KG1 (cell line): Measurements from ENCODE around the gene FCRL5.
"Not testable (repeated sequence)": the region's sequence is repeated elsewhere in the genome, so short reads cannot be mapped to it uniquely, and the experiment has no call there.

Experiments used
- DNase-seq: peaks from one replicate; lab custom pipeline; 2025; lab: John Stamatoyannopoulos, UW

Gene FCRL5

GRCh38 chr1:157487504-157487903 is 64.8 kb downstream of the FCRL5 start:
- no peak for DNase-seq

GRCh38 chr1:157487096-157487495 is 65.2 kb downstream of the FCRL5 start:
- no peak for DNase-seq

- DNase-seq: not testable (repeated sequence)
These were observed 65.9 kb downstream of the FCRL5 start for GRCh38 chr1:157486400-157486799.

- DNase-seq: no peak
These were observed 66.5 kb downstream of the FCRL5 start for GRCh38 chr1:157485793-157486192.

- DNase-seq: no peak
These were observed 67.7 kb downstream of the FCRL5 start for GRCh38 chr1:157484573-157484972.

- no peak for DNase-seq
These were observed 68.7 kb downstream of the FCRL5 start for GRCh38 chr1:157483635-157484034.

GRCh38 chr1:157482717-157483116 is 69.6 kb downstream of the FCRL5 start:
- DNase-seq: no peak

- DNase-seq: no peak
These were observed 70.1 kb downstream of the FCRL5 start for GRCh38 chr1:157482174-157482573.

- DNase-seq: no peak
These were observed 74.3 kb downstream of the FCRL5 start for GRCh38 chr1:157478030-157478429.

- no peak for DNase-seq
These were observed 74.9 kb downstream of the FCRL5 start for GRCh38 chr1:157477419-157477818.

- DNase-seq: no peak
These were observed 79.4 kb downstream of the FCRL5 start for GRCh38 chr1:157472959-157473358.

GRCh38 chr1:157472056-157472701 is 80.1 kb downstream of the FCRL5 start:
- no peak for DNase-seq

GRCh38 chr1:157471531-157471930 is 80.8 kb downstream of the FCRL5 start:
- DNase-seq: no peak

- DNase-seq: no peak
These were observed 82.3 kb downstream of the FCRL5 start for GRCh38 chr1:157469752-157470675.

- no peak for DNase-seq
These were observed 83.0 kb downstream of the FCRL5 start for GRCh38 chr1:157469300-157469699.

GRCh38 chr1:157466011-157466410 is 86.3 kb downstream of the FCRL5 start:
- no peak for DNase-seq
